ENCODE measurements around the gene IRX4.

IRX4 gene

DNA sequence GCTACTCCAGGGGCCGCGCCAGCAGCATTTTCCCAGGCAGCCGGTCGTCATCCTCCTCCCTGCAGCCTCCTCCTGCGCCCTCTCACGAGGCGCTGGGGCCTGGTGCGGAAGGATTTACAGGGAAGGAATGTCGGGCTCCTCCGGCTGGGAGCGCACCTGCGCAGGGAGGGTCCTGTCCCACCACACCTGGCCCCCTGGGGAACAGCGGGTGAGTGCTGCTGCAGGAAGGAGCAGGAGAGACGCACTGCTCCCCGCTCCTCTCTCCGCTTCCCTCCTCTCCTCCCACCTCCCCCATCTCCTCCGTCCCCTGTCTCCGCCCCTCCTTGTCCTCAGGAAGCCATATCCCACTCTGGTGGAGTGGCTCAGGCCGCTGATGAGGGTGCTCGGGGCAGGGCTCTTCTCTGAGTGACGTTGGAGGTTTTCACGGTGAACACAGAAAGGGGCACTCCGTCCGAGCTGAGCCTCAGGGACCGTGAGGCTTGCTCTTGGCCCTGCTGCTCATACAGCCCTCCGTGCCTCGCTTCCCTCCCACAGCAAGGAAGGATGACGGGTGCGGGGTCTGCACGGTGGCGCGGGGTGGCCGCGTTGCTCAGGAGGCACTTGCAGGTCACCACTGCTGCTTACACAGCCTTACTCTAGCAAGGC, 31.3 kb downstream of the IRX4 start:
- H3K4me3 ChIP-seq (ENCODE audit: low read depth, low read length): no peak overlapping the region
- DNase-seq (ENCODE audit: low read depth): no peak
- TF ChIP-seq, protein P1, sequence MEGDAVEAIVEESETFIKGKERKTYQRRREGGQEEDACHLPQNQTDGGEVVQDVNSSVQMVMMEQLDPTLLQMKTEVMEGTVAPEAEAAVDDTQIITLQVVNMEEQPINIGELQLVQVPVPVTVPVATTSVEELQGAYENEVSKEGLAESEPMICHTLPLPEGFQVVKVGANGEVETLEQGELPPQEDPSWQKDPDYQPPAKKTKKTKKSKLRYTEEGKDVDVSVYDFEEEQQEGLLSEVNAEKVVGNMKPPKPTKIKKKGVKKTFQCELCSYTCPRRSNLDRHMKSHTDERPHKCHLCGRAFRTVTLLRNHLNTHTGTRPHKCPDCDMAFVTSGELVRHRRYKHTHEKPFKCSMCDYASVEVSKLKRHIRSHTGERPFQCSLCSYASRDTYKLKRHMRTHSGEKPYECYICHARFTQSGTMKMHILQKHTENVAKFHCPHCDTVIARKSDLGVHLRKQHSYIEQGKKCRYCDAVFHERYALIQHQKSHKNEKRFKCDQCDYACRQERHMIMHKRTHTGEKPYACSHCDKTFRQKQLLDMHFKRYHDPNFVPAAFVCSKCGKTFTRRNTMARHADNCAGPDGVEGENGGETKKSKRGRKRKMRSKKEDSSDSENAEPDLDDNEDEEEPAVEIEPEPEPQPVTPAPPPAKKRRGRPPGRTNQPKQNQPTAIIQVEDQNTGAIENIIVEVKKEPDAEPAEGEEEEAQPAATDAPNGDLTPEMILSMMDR (IDR thresholded peaks at IDR 0.05; ENCODE audit: low read depth, low read length, missing control alignments): no peak

DNA sequence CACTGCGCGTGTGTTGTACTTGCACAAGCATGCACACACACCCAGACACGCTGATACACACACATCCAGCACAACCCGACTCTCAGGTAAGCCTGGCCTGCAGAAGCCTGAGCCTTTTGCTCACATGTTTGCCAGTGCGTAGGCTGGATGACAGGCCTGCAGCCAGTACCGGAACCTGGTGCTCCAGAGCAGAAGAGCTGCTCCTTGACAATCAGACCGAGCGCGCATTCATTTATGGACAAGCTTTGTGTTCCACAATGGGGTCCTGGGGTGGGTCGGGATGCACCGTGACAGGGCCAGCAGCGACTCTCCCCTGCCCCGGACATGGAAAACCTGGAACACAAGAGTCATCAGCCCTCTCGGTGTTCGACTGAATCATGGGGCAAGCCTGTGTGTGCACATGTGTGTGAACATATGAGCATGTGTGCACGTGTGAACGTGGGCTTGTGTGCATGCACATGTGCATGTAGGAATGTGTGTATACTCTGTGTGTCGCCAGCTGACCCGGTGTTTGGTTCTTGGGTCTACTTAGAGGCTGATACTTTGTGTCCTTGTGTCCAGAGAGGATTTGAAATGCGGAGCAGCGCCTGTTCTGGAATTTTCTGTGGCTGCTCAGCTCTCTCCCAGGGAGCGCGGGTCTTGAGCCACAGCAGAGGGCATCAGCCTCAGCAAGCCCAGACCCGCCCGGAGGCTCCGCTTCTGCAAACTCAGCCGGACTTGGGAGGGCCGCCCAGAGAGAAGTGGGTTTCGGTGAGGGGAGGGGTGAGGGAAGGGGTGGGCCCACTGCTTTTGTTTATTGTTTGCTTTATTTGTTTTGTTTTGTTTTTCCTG, 32.2 kb downstream of the IRX4 start:
- no peak overlapping the region for H3K4me3 ChIP-seq (ENCODE audit: low read depth, low read length)
- DNase-seq (ENCODE audit: low read depth): no peak
- TF ChIP-seq, protein P1 (IDR thresholded peaks at IDR 0.05; ENCODE audit: low read depth, low read length, missing control alignments): no peak

DNA sequence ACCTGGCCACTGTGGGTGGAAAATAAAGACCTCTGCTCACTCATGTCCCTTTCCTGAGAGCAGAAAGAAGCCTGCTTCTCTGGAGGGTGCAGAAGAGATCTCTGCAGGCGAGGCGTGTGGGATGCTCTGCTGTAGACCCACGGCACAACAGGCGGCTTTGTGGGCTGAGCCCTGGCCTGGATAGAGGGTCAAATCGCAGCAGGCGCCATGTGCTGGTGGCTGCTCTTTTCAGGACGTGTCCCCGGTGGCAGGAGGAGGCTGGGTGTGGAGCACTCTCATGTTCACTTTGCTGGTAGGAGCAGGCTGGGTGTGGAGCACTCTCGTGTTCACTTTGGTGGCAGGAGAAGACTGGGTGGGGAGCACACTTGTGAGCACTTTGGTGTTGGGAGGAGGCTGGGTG, 35.1 kb downstream of the IRX4 start:
- TF ChIP-seq, protein P1 (IDR thresholded peaks at IDR 0.05; ENCODE audit: low read depth, low read length, missing control alignments): no peak
- H3K4me3 ChIP-seq (ENCODE audit: low read depth, low read length): no peak overlapping the region
- no peak for DNase-seq (ENCODE audit: low read depth)

DNA sequence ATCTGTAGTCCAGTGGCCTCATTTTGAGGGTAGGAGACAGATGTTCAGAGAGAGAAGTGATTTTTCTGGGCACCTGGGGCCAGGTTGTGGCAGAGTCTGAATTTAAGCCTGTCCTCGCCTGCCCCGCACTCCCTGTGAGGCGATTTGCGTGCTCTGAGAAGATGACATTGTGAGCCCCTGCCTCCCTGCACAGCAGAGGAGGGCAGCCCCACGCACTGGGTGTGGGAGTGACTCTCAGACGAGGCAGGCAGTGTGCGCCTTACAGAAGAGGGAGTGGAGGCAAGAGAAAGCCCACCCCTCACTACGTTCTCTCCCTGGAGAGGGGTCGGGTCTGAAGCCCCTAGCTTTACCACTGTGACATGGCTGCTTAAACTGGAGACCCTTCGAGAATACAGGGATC, 35.7 kb downstream of the IRX4 start:
- TF ChIP-seq, protein P1 (IDR thresholded peaks at IDR 0.05; ENCODE audit: low read depth, low read length, missing control alignments): no peak
- no peak overlapping the region for H3K4me3 ChIP-seq (ENCODE audit: low read depth, low read length)
- no peak for DNase-seq (ENCODE audit: low read depth)

DNA sequence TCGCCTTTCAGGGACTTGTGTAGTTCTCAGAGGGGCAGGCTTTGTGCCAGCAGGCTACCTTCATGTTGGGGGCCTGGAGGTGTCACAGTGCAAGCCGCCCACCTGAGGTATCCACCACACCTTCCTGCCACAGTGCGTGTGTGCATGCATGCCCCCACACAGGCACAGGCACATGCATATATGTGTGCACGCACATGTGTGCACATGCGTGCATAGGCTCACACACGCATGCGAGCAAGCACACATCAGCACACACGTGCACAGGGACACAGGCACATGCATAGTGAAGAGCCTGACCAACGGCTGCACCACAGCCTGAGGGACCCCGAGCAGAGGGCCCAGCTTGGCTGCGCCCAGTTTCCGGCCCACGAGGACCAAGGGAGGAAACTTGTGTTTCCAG, 36.1 kb downstream of the IRX4 start:
- TF ChIP-seq, protein P1 (IDR thresholded peaks at IDR 0.05; ENCODE audit: low read depth, low read length, missing control alignments): no peak
- DNase-seq (ENCODE audit: low read depth): no peak
- H3K4me3 ChIP-seq (ENCODE audit: low read depth, low read length): no peak overlapping the region

DNA sequence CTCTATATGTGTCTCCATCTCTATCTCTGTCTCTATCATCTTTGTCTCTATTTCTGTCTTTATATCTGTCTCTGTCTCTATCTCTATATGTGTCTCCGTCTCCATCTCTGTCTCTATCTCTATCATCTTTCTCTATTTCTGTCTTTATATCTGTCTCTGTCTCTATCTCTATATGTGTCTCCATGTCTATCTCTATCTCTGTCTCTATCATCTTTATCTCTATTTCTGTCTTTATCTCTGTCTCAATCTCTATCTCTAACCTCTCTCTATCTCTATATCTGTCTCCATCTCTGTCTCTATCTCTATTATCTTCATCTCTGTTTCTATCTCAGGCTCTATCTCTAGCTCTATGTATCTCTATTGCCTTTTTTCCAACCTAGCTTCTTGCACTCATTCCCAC, 37.0 kb downstream of the IRX4 start:
- TF ChIP-seq, protein P1 (IDR thresholded peaks at IDR 0.05; ENCODE audit: low read depth, low read length, missing control alignments): no peak
- DNase-seq (ENCODE audit: low read depth): no peak
- no peak overlapping the region for H3K4me3 ChIP-seq (ENCODE audit: low read depth, low read length)

All from GM12864 (cell line).